CD4-positive, alpha-beta T cell treated with Interferon gamma for 1 hour (primary cell): ENCODE results near the gene TRIM45.
A peak's percentile ranks its signal among the peaks of the same experiment; 100 is the strongest.

ENCODE experiments used
- DNase-seq: peaks from one replicate; pipeline ENCODE4 v3.0.0-alpha.2; 2020

The TRIM45 gene

GRCh38 chr1:117097443-117097842 is 24.1 kb downstream of the TRIM45 start:
- no peak for DNase-seq

GRCh38 chr1:117096951-117097408 is 24.6 kb downstream of the TRIM45 start:
- no peak for DNase-seq

- no peak for DNase-seq
These were observed 26.5 kb downstream of the TRIM45 start for GRCh38 chr1:117094841-117095604.

GRCh38 chr1:117093870-117094621 is 27.5 kb downstream of the TRIM45 start:
- DNase-seq: no peak

- DNase-seq: no peak
These were observed 28.4 kb downstream of the TRIM45 start for GRCh38 chr1:117093091-117093534.

GRCh38 chr1:117092594-117092993 is 29.0 kb downstream of the TRIM45 start:
- DNase-seq: no peak

- DNase-seq: no peak
These were observed 31.6 kb downstream of the TRIM45 start for GRCh38 chr1:117089996-117090395.

GRCh38 chr1:117087686-117088085 is 33.9 kb downstream of the TRIM45 start:
- no peak for DNase-seq

- no peak for DNase-seq
These were observed 37.3 kb downstream of the TRIM45 start for GRCh38 chr1:117084231-117084630.

GRCh38 chr1:117079737-117080136 is 41.8 kb downstream of the TRIM45 start:
- no peak for DNase-seq

GRCh38 chr1:117077267-117077666 is 44.3 kb downstream of the TRIM45 start:
- DNase-seq: no peak

GRCh38 chr1:117076648-117077047 is 44.9 kb downstream of the TRIM45 start:
- DNase-seq: no peak

- no peak for DNase-seq
These were observed 51.4 kb downstream of the TRIM45 start for GRCh38 chr1:117070124-117070523.

GRCh38 chr1:117069220-117069844 is 52.2 kb downstream of the TRIM45 start:
- DNase-seq: no peak

GRCh38 chr1:117068580-117068979 is 53.0 kb downstream of the TRIM45 start:
- no peak for DNase-seq

GRCh38 chr1:117067533-117068370 is 53.8 kb downstream of the TRIM45 start:
- peak; percentile 29 for DNase-seq

GRCh38 chr1:117066367-117066766 is 55.2 kb downstream of the TRIM45 start:
- no peak for DNase-seq

- DNase-seq: no peak
These were observed 59.5 kb downstream of the TRIM45 start for GRCh38 chr1:117061986-117062415.
